K562 (cell line): Measurements from ENCODE around the gene EML3. TPM values are rescaled to one million over a fixed set of nuclear protein-coding genes. Genes with fewer than 3 reads are reported as not detected.

ENCODE experiments used
- ADNP ChIP-seq: fragments of 200-800 bp; sonication (Bioruptor generic); IDR thresholded peaks from 2 replicates; pipeline ENCODE4 v1.6.1; 2016; ENCODE audit warnings: missing genetic modification characterization, missing compliant biosample characterization
- BRCA1 ChIP-seq, 2 experiments: fragments of 450-650 bp in 1 of 2; sonication (generic) in 1 of 2; formaldehyde crosslinking in 1 of 2; IDR thresholded peaks; 2 replicates each; pipeline versions ENCODE4 v1.5.0 to v1.6.1; 2017 to 2020; ENCODE audit warnings: mild to moderate bottlenecking in 1 of 2, missing genetic modification reagents in 1 of 2
- BRD4 ChIP-seq: fragments of 200-600 bp; sonication (generic); IDR thresholded peaks from 2 replicates; pipeline ENCODE4 v1.6.1; 2017; ENCODE audit warnings: inconsistent platforms
- CBFA2T3 ChIP-seq: fragments of 450-650 bp; IDR thresholded peaks from 2 replicates; pipeline ENCODE4 v1.6.1; 2017
- CTBP1 ChIP-seq: fragments of 450-650 bp; IDR thresholded peaks from 2 replicates; pipeline ENCODE4 v1.6.1; 2016; ENCODE audit warnings: borderline replicate concordance
- ELF4 ChIP-seq: fragments of 450-650 bp; formaldehyde crosslinking; IDR thresholded peaks from 2 replicates; pipeline ENCODE4 v1.4.0; 2022; ENCODE audit warnings: missing genetic modification characterization
- ESRRA ChIP-seq: fragments of 450-650 bp; IDR thresholded peaks from 2 replicates; pipeline ENCODE4 v1.6.1; 2014; ENCODE audit warnings: low read depth, mild to moderate bottlenecking, moderate library complexity, borderline replicate concordance
- FOXP1 ChIP-seq: sonication (generic); formaldehyde crosslinking; IDR thresholded peaks from 2 replicates; pipeline ENCODE4 v1.8.0; 2022; ENCODE audit warnings: mild to moderate bottlenecking, missing genetic modification reagents
- GMEB1 ChIP-seq: fragments of 250-450 bp; sonication (Bioruptor Pico); IDR thresholded peaks from 2 replicates; pipeline ENCODE4 v1.4.0; 2020; ENCODE audit warnings: mild to moderate bottlenecking
- GTF2F1 ChIP-seq: IDR thresholded peaks from 2 replicates; pipeline ENCODE4 v1.6.1; 2011; ENCODE audit warnings: low read depth, low read length, improper control_type of control experiment
- HIVEP1 ChIP-seq: fragments of 250-450 bp; sonication (Bioruptor Pico); IDR thresholded peaks from 2 replicates; pipeline ENCODE4 v1.4.0; 2020; ENCODE audit warnings: mild to moderate bottlenecking
- HNRNPLL ChIP-seq: fragments of 200-400 bp; formaldehyde crosslinking; IDR thresholded peaks from 2 replicates; pipeline ENCODE4 v1.6.1; 2017; ENCODE audit warnings: low read length, low read depth, mild to moderate bottlenecking; ENCODE audit not compliant: poor library complexity, severe bottlenecking
- HSF4 ChIP-seq: fragments of 250-450 bp; sonication (Bioruptor Pico); IDR thresholded peaks from 2 replicates; pipeline ENCODE4 v2.1.2; 2022; ENCODE audit warnings: mild to moderate bottlenecking, moderate library complexity, borderline replicate concordance
- ILK ChIP-seq: fragments of 450-650 bp; IDR thresholded peaks from 2 replicates; pipeline ENCODE4 v1.6.1; 2016; ENCODE audit warnings: missing genetic modification characterization, low read depth, mild to moderate bottlenecking, missing compliant biosample characterization, moderate library complexity, borderline replicate concordance
- KLF1 ChIP-seq: fragments of 450-650 bp; IDR thresholded peaks from 2 replicates; pipeline ENCODE4 v1.6.1; 2016; ENCODE audit warnings: missing genetic modification characterization, missing compliant biosample characterization
- MTA2 ChIP-seq: fragments of 450-650 bp; IDR thresholded peaks from 2 replicates; pipeline ENCODE4 v1.6.1; 2016; ENCODE audit warnings: low read depth
- RBBP5 ChIP-seq: fragments of 200-600 bp; sonication (generic); IDR thresholded peaks from 2 replicates; pipeline ENCODE4 v1.6.1; 2012; ENCODE audit warnings: borderline replicate concordance, mild to moderate bottlenecking, low read length, control low read depth, inconsistent platforms; ENCODE audit not compliant: insufficient read depth, poor library complexity, severe bottlenecking
- SMAD3 ChIP-seq: fragments of 450-650 bp; formaldehyde crosslinking; conservative IDR thresholded peaks from 2 replicates; pipeline ENCODE4 v1.4.0; 2020; ENCODE audit warnings: mild to moderate bottlenecking
- SNIP1 ChIP-seq: fragments of 450-650 bp; IDR thresholded peaks from 2 replicates; pipeline ENCODE4 v1.7.1; 2017; ENCODE audit warnings: low read depth, mild to moderate bottlenecking
- TAF7 ChIP-seq: fragments of 450-650 bp; IDR thresholded peaks from 2 replicates; pipeline ENCODE4 v1.6.1; 2016; ENCODE audit warnings: missing genetic modification characterization, missing compliant biosample characterization
- TBP ChIP-seq: optimal IDR thresholded peaks from 2 replicates; pipeline ENCODE3; 2011; ENCODE audit warnings: low read depth, low read length, improper control_type of control experiment
- TFE3 ChIP-seq: fragments of 450-650 bp; formaldehyde crosslinking; IDR thresholded peaks from 2 replicates; pipeline ENCODE4 v1.4.0; 2020; ENCODE audit warnings: mild to moderate bottlenecking, mixed read lengths
- THAP7 ChIP-seq: fragments of 250-450 bp; sonication (Bioruptor Pico); IDR thresholded peaks from 2 replicates; pipeline ENCODE4 v1.5.0; 2021
- ZBED1 ChIP-seq: IDR thresholded peaks from 2 replicates; pipeline ENCODE4 v1.6.1; 2014
- ZNF24 ChIP-seq: fragments of 450-650 bp; IDR thresholded peaks from 2 replicates; pipeline ENCODE4 v1.6.1; 2016
- ZNF431 ChIP-seq: sonication (generic); formaldehyde crosslinking; IDR thresholded peaks from 2 replicates; pipeline ENCODE4 v1.8.0; 2022; ENCODE audit warnings: mild to moderate bottlenecking, missing genetic modification reagents
- ZNF668 ChIP-seq: fragments of 250-450 bp; sonication (Bioruptor Pico); IDR thresholded peaks from 2 replicates; pipeline ENCODE4 v1.8.0; 2022; ENCODE audit warnings: mild to moderate bottlenecking, inconsistent platforms
- ZNF717 ChIP-seq: fragments of 250-450 bp; sonication (Bioruptor Pico); IDR thresholded peaks from 2 replicates; pipeline ENCODE4 v1.5.0; 2021
- ZSCAN29 ChIP-seq: fragments of 450-650 bp; IDR thresholded peaks from 2 replicates; pipeline ENCODE4 v1.6.1; 2017
- ZSCAN32 ChIP-seq: fragments of 450-650 bp; formaldehyde crosslinking; IDR thresholded peaks from 2 replicates; pipeline ENCODE4 v1.4.0; 2020; ENCODE audit warnings: mild to moderate bottlenecking, moderate library complexity
- polyA plus RNA-seq, 8 experiments: library from polyadenylated mRNA; depleted of rRNA in 4 of 8; stranded (reverse) in 5 of 8; unstranded in 3 of 8; fragments of >200 nt; fragmentation: Nextera tagmentation in 2 of 8; fragmentation: Illumina TruSeq in 1 of 8; extraction: Ambion mirVana in 2 of 8; extraction: Trizol in 1 of 8; gene quantifications; 2 replicates each; pipeline versions ENCODE4 v1.2.1 to v1.2.3, GENCODE V29; 2011 to 2014; ENCODE audit warnings: inconsistent platforms in 1 of 8, missing spikeins in 1 of 8
- total RNA-seq, 7 experiments: library from RNA; depleted of rRNA in 6 of 7; stranded (reverse); fragments of >200 nt in 6 of 7; fragmentation: Illumina TruSeq in 2 of 7; extraction: Trizol in 2 of 7; gene quantifications; 2 replicates each; pipeline versions ENCODE4 v1.2.1 to v1.2.3, GENCODE V29; 2011 to 2021; ENCODE audit warnings: low replicate concordance in 1 of 7

Gene EML3
- total and polyA plus RNA-seq, 9 of the 15 experiments (the other 6 are each of a cell fraction or from before 2014, with no cell fraction given), result 0.32 to 90.5 (median 26.4) TPM

- no peak for TF ChIP-seq RBBP5
- no peak for TF ChIP-seq ZNF431
- no peak for TF ChIP-seq FOXP1 (CRISPR knock-in tag)
- TF ChIP-seq ELF4 (CRISPR knock-in tag), result no peak
- TF ChIP-seq MTA2, result no peak
- TF ChIP-seq ZNF717 (CRISPR knock-in tag), result no peak
- TF ChIP-seq TBP, result no peak
- TF ChIP-seq ZBED1, result no peak
- TF ChIP-seq SMAD3, result no peak
- no peak for TF ChIP-seq ADNP (tag)
- no peak; the same call in 1 of the 2 replicates for TF ChIP-seq BRD4
- no peak for TF ChIP-seq GMEB1 (CRISPR knock-in tag)
- peak; percentile 69 for TF ChIP-seq CBFA2T3
- TF ChIP-seq ZSCAN32 (CRISPR knock-in tag), result no peak
- no peak for TF ChIP-seq TFE3 (CRISPR knock-in tag)
- no peak for TF ChIP-seq TAF7 (tag)
- no peak for TF ChIP-seq HSF4
- TF ChIP-seq HIVEP1 (CRISPR knock-in tag), result no peak
- no peak for TF ChIP-seq ZSCAN29
- TF ChIP-seq KLF1, result no peak
- TF ChIP-seq ILK, result no peak
- TF ChIP-seq GTF2F1, result no peak
- no peak for TF ChIP-seq SNIP1
- TF ChIP-seq ZNF668 (CRISPR knock-in tag), result no peak
- TF ChIP-seq ESRRA, result peak; percentile 91
- TF ChIP-seq BRCA1 (IDR thresholded peaks at IDR 0.05), result no peak
- no peak for TF ChIP-seq BRCA1 (CRISPR knock-in tag; IDR thresholded peaks at IDR 0.05)
- TF ChIP-seq HNRNPLL, result no peak
- TF ChIP-seq THAP7 (CRISPR knock-in tag), result peak; percentile 11; the same call in 1 of the 2 replicates
- peak; percentile 7; the same call in 1 of the 2 replicates for TF ChIP-seq CTBP1
- no peak for TF ChIP-seq ZNF24
These were observed 20.3 kb downstream of the EML3 start (continued) for GRCh38 chr11:62592146-62592815.
